ENCODE results near the gene PDZD2.

Gene PDZD2

GRCh38 chr5:31738199-31738598, 99.3 kb downstream of the PDZD2 start:
- TF ChIP-seq CTCF (IDR thresholded peaks at IDR 0.05; ENCODE audit: control insufficient read depth, extremely low read depth, insufficient read depth) = no peak
- no peak overlapping the region for H3K4me3 ChIP-seq (ENCODE audit: low read depth, low read length)
- DNase-seq (ENCODE audit: low read depth) = no peak

GRCh38 chr5:31741496-31741895, 102.6 kb downstream of the PDZD2 start:
- no peak for DNase-seq (ENCODE audit: low read depth)
- H3K4me3 ChIP-seq (ENCODE audit: low read depth, low read length) = no peak overlapping the region
- TF ChIP-seq CTCF (IDR thresholded peaks at IDR 0.05; ENCODE audit: control insufficient read depth, extremely low read depth, insufficient read depth) = no peak

- H3K4me3 ChIP-seq (ENCODE audit: low read depth, low read length) = no peak overlapping the region
- no peak for TF ChIP-seq CTCF (IDR thresholded peaks at IDR 0.05; ENCODE audit: control insufficient read depth, extremely low read depth, insufficient read depth)
- no peak for DNase-seq (ENCODE audit: low read depth)
Measured at GRCh38 chr5:31743678-31744077, 104.7 kb downstream of the PDZD2 start.

GRCh38 chr5:31748458-31749172, 109.7 kb downstream of the PDZD2 start:
- no peak for DNase-seq (ENCODE audit: low read depth)
- no peak for TF ChIP-seq CTCF (IDR thresholded peaks at IDR 0.05; ENCODE audit: control insufficient read depth, extremely low read depth, insufficient read depth)
- no peak overlapping the region for H3K4me3 ChIP-seq (ENCODE audit: low read depth, low read length)

GRCh38 chr5:31750215-31750614, 111.3 kb downstream of the PDZD2 start:
- TF ChIP-seq CTCF (IDR thresholded peaks at IDR 0.05; ENCODE audit: control insufficient read depth, extremely low read depth, insufficient read depth) = no peak
- DNase-seq (ENCODE audit: low read depth) = no peak
- H3K4me3 ChIP-seq (ENCODE audit: low read depth, low read length) = no peak overlapping the region

GRCh38 chr5:31751610-31752009, 112.7 kb downstream of the PDZD2 start:
- no peak for DNase-seq (ENCODE audit: low read depth)
- no peak overlapping the region for H3K4me3 ChIP-seq (ENCODE audit: low read depth, low read length)
- TF ChIP-seq CTCF (IDR thresholded peaks at IDR 0.05; ENCODE audit: control insufficient read depth, extremely low read depth, insufficient read depth) = no peak
